Measurements from ENCODE around the gene DGKI. TPM values are rescaled to one million over a fixed set of nuclear protein-coding genes. Genes with fewer than 3 reads are reported as not detected.

The DGKI gene
- total and polyA plus RNA-seq, 2 experiments from 2014 or later, result 0.16 to 1.0 TPM

DNA sequence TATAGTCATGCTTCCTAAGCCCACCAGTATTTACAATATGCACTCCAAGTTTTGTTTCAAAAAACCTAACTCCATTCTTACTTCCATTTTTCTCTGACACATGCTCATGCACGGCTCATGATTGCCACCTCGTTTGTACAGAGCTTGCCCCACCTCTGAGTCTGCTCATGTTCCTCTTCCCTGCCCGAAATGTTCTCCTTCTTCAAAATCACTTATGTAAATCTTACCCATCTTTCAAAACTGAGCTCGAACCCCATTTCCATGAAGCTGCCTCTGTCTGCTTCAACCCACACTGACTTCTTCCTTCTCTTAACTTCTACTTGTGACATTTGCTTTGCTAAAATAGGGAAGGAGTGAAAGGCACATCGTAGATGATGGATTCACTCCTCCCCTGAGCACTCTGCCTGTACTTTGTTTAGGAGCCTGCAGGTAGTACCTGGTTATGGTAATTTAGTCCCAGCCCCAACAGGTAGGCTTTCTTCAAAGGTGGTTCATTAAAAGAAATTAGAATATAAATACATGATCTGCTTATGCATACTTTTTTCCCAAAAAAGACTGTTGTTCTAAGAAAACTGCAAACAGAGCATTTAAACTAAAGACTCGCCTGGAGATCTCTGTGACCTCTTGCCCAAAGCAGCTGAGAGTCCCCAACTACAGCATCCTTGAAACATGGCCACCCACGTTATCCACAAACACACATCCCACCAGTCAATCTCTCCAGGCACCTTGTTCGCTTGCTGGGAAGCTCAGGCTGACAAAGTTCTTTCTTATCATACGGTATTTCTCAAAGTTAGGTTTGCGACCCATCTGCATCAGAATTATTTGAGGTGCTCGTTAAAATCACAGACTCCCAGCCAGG lies 172.0 kb downstream of the DGKI start (continued):
- TF ChIP-seq, protein P1, sequence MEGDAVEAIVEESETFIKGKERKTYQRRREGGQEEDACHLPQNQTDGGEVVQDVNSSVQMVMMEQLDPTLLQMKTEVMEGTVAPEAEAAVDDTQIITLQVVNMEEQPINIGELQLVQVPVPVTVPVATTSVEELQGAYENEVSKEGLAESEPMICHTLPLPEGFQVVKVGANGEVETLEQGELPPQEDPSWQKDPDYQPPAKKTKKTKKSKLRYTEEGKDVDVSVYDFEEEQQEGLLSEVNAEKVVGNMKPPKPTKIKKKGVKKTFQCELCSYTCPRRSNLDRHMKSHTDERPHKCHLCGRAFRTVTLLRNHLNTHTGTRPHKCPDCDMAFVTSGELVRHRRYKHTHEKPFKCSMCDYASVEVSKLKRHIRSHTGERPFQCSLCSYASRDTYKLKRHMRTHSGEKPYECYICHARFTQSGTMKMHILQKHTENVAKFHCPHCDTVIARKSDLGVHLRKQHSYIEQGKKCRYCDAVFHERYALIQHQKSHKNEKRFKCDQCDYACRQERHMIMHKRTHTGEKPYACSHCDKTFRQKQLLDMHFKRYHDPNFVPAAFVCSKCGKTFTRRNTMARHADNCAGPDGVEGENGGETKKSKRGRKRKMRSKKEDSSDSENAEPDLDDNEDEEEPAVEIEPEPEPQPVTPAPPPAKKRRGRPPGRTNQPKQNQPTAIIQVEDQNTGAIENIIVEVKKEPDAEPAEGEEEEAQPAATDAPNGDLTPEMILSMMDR (conservative IDR thresholded peaks at IDR 0.05; ENCODE audit: low read depth in 2 of 2), result no peak
- TF ChIP-seq STAT1 (IDR thresholded peaks at IDR 0.05; ENCODE audit: unreplicated experiment) (no peak), CREB1 (CRISPR knock-in tag; IDR thresholded peaks at IDR 0.05; ENCODE audit: low read depth) (no peak), POLR2AphosphoS5 (IDR thresholded peaks at IDR 0.05; ENCODE audit: low read depth) (no peak), EZH2 (IDR thresholded peaks at IDR 0.05; ENCODE audit: low read depth, unreplicated experiment) (no peak), ZNF331 (CRISPR knock-in tag; IDR thresholded peaks at IDR 0.05; ENCODE audit: low read depth) (no peak), NANOG (IDR thresholded peaks at IDR 0.05; ENCODE audit: borderline replicate concordance) (no peak)
- TF ChIP-seq, protein P2, sequence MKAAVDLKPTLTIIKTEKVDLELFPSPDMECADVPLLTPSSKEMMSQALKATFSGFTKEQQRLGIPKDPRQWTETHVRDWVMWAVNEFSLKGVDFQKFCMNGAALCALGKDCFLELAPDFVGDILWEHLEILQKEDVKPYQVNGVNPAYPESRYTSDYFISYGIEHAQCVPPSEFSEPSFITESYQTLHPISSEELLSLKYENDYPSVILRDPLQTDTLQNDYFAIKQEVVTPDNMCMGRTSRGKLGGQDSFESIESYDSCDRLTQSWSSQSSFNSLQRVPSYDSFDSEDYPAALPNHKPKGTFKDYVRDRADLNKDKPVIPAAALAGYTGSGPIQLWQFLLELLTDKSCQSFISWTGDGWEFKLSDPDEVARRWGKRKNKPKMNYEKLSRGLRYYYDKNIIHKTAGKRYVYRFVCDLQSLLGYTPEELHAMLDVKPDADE (IDR thresholded peaks at IDR 0.05), result no peak
- TF ChIP-seq, protein P3, sequence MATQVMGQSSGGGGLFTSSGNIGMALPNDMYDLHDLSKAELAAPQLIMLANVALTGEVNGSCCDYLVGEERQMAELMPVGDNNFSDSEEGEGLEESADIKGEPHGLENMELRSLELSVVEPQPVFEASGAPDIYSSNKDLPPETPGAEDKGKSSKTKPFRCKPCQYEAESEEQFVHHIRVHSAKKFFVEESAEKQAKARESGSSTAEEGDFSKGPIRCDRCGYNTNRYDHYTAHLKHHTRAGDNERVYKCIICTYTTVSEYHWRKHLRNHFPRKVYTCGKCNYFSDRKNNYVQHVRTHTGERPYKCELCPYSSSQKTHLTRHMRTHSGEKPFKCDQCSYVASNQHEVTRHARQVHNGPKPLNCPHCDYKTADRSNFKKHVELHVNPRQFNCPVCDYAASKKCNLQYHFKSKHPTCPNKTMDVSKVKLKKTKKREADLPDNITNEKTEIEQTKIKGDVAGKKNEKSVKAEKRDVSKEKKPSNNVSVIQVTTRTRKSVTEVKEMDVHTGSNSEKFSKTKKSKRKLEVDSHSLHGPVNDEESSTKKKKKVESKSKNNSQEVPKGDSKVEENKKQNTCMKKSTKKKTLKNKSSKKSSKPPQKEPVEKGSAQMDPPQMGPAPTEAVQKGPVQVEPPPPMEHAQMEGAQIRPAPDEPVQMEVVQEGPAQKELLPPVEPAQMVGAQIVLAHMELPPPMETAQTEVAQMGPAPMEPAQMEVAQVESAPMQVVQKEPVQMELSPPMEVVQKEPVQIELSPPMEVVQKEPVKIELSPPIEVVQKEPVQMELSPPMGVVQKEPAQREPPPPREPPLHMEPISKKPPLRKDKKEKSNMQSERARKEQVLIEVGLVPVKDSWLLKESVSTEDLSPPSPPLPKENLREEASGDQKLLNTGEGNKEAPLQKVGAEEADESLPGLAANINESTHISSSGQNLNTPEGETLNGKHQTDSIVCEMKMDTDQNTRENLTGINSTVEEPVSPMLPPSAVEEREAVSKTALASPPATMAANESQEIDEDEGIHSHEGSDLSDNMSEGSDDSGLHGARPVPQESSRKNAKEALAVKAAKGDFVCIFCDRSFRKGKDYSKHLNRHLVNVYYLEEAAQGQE (IDR thresholded peaks at IDR 0.05; ENCODE audit: unreplicated experiment), result no peak

DNA sequence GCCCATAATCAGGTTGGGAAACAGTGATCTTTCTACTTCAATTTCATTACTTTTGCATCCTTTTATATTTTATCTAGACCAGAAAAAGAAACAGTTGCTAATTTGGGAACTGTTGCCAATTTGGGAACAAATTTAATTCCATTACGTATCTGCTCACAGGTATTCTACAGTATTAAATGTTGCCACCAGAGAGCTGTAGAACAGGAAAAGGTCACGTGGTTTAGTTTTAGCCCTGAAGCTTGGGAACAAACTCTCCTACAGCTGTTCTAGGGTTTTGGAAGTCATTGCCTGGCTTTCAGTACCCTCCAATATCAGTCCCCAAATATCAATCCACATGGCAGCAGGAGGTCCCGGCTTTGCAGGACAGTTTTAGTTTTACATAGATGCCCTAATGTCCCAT lies 172.7 kb downstream of the DGKI start:
- no peak for ATAC-seq

More for the DNA sequence above, 172.7 kb downstream of the DGKI start:
- no peak for TF ChIP-seq POLR2AphosphoS5 (IDR thresholded peaks at IDR 0.05; ENCODE audit: low read depth)
- H3F3A ChIP-seq (replicated peaks; ENCODE audit: low read depth), result peaks cover 8% of the 10 kb centered on the region; the same call in 1 of the 2 replicates
- H3K36me3 ChIP-seq (ENCODE audit: insufficient read depth), result no peaks in the 10 kb centered on the region
- H3K79me2 ChIP-seq (replicated peaks; ENCODE audit: insufficient read depth), result no peaks in the 10 kb centered on the region
- no peak for DNase-seq (ENCODE audit: low spot score)
- no peaks in the 10 kb centered on the region for H3K9me3 Mint-ChIP-seq
- no peak overlapping the region for H3K4me3 ChIP-seq
- peaks cover 30% of the 10 kb centered on the region for H3K4me1 Mint-ChIP-seq
- H3K27ac Mint-ChIP-seq, result no peak overlapping the region
- H3K4me2 ChIP-seq, result peak overlapping the region; percentile 61
- H3K4me3 Mint-ChIP-seq, result no peak overlapping the region
- H3K36me3 Mint-ChIP-seq (ENCODE audit: low read depth), result no peaks in the 10 kb centered on the region
- H3K27me3 Mint-ChIP-seq (ENCODE audit: insufficient read depth, low read depth, poor library complexity), result peaks cover 2% of the 10 kb centered on the region
- H3K27ac ChIP-seq (ENCODE audit: low read depth), result no peak overlapping the region
- H3K27me3 ChIP-seq (ENCODE audit: insufficient read depth), result no peaks in the 10 kb centered on the region
- H2AFZ ChIP-seq, result no peak overlapping the region
- 0 out of 2 replicates have a peak, but pooled peaks cover 3% of the 10 kb centered on the region for H3K9me2 ChIP-seq (ENCODE audit: insufficient read depth)
- H3K4me1 ChIP-seq (ENCODE audit: insufficient read depth), result peaks cover 29% of the 10 kb centered on the region
- no peaks in the 10 kb centered on the region for H4K20me1 ChIP-seq (replicated peaks; ENCODE audit: insufficient read depth)

All from GM23338 (cell line).